DND-41 (cell line): ENCODE results near the gene NCOA3.

ENCODE experiments used
- ATAC-seq: fragments of 200-7000 bp; cut with Tn5 transposase; 3 replicates; pipeline ENCODE4 v1.9.1; 2021; ENCODE audit warnings: low read depth; ENCODE audit not compliant: insufficient read depth
- DNase-seq: peaks from one replicate; pipeline ENCODE4 v3.0.0-alpha.2; 2020
- H2AFZ ChIP-seq: 2 replicates; pipeline ENCODE4 v1.6.0; 2012; ENCODE audit warnings: low read depth, low read length
- H3K27ac ChIP-seq: 2 replicates; pipeline ENCODE4 v1.5.1; 2012; ENCODE audit warnings: low read length, inconsistent platforms
- H3K27me3 ChIP-seq: fragments of 200-600 bp; sonication (generic); 2 replicates; pipeline ENCODE4 v1.6.0; 2012; ENCODE audit warnings: low read length, mild to moderate bottlenecking, inconsistent platforms; ENCODE audit not compliant: insufficient read depth, poor library complexity
- H3K36me3 ChIP-seq: 2 replicates; pipeline ENCODE4 v1.5.1; 2012; ENCODE audit warnings: low read length, inconsistent platforms; ENCODE audit not compliant: insufficient read depth
- H3K4me1 ChIP-seq: 2 replicates; pipeline ENCODE4 v1.5.1; 2012; ENCODE audit warnings: mild to moderate bottlenecking, low read length; ENCODE audit not compliant: insufficient read depth
- H3K4me2 ChIP-seq: 2 replicates; pipeline ENCODE4 v1.6.0; 2012; ENCODE audit warnings: mild to moderate bottlenecking, moderate library complexity, low read length, inconsistent platforms; ENCODE audit not compliant: insufficient read depth
- H3K4me3 ChIP-seq, 2 experiments: fragments of 200-600 bp in 1 of 2; shearing (Covaris generic) in 1 of 2; 2 replicates each; pipeline ENCODE4 v1.5.1; 2012 to 2016; ENCODE audit warnings: inconsistent platforms in 2 of 2, low read length in 2 of 2, mild to moderate bottlenecking in 2 of 2, low read depth in 1 of 2, moderate library complexity in 1 of 2
- H3K79me2 ChIP-seq: 2 replicates; pipeline ENCODE4 v1.6.0; 2012; ENCODE audit warnings: low read length, inconsistent platforms; ENCODE audit not compliant: insufficient read depth
- H3K9ac ChIP-seq: 2 replicates; pipeline ENCODE4 v1.6.0; 2012; ENCODE audit warnings: low read depth, mild to moderate bottlenecking, inconsistent platforms, low read length, moderate library complexity
- H3K9me3 ChIP-seq: 2 replicates; pipeline ENCODE4 v1.5.1; 2012; ENCODE audit warnings: low read length, moderate library complexity, mild to moderate bottlenecking, inconsistent platforms; ENCODE audit not compliant: insufficient read depth, severe bottlenecking
- H4K20me1 ChIP-seq: 2 replicates; pipeline ENCODE4 v1.6.0; 2012; ENCODE audit warnings: low read length; ENCODE audit not compliant: insufficient read depth
- EZH2 ChIP-seq: IDR thresholded peaks from 3 replicates; pipeline ENCODE4 v1.6.1; 2012; ENCODE audit warnings: borderline replicate concordance, low read depth, mild to moderate bottlenecking, moderate library complexity, low read length, inconsistent platforms; ENCODE audit not compliant: severe bottlenecking
- TF ChIP-seq, protein P1 (sequence below): IDR thresholded peaks from 2 replicates; pipeline ENCODE4 v1.5.1; 2012; ENCODE audit warnings: borderline replicate concordance, low read length, moderate library complexity, mild to moderate bottlenecking; ENCODE audit not compliant: poor library complexity, severe bottlenecking; ENCODE audit errors: extremely low read depth

The NCOA3 gene

GRCh38 chr20:47676219-47676721 lies 174.6 kb downstream of the NCOA3 start:
- DNase-seq = no peak
- H3K4me3 ChIP-seq = no peak overlapping the region
- no peaks in the 10 kb centered on the region for H3K36me3 ChIP-seq
- no peak overlapping the region for H2AFZ ChIP-seq
- H3K27ac ChIP-seq = no peak overlapping the region
- H3K4me2 ChIP-seq = no peak overlapping the region
- H3K9ac ChIP-seq = no peak overlapping the region
- H3K79me2 ChIP-seq = no peaks in the 10 kb centered on the region
- H4K20me1 ChIP-seq = no peaks in the 10 kb centered on the region; the same call in 1 of the 2 replicates
- no peaks in the 10 kb centered on the region for H3K4me1 ChIP-seq
- no peaks in the 10 kb centered on the region for H3K9me3 ChIP-seq
- no peak for ATAC-seq
- TF ChIP-seq EZH2 = no peak
- TF ChIP-seq, protein P1, sequence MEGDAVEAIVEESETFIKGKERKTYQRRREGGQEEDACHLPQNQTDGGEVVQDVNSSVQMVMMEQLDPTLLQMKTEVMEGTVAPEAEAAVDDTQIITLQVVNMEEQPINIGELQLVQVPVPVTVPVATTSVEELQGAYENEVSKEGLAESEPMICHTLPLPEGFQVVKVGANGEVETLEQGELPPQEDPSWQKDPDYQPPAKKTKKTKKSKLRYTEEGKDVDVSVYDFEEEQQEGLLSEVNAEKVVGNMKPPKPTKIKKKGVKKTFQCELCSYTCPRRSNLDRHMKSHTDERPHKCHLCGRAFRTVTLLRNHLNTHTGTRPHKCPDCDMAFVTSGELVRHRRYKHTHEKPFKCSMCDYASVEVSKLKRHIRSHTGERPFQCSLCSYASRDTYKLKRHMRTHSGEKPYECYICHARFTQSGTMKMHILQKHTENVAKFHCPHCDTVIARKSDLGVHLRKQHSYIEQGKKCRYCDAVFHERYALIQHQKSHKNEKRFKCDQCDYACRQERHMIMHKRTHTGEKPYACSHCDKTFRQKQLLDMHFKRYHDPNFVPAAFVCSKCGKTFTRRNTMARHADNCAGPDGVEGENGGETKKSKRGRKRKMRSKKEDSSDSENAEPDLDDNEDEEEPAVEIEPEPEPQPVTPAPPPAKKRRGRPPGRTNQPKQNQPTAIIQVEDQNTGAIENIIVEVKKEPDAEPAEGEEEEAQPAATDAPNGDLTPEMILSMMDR = peak; percentile 10
- no peaks in the 10 kb centered on the region for H3K27me3 ChIP-seq

GRCh38 chr20:47676912-47677634 lies 175.4 kb downstream of the NCOA3 start:
- Histone ChIP-seq H4K20me1 (no peaks in the 10 kb centered on the region; the same call in 1 of the 2 replicates), H3K9me3 (no peaks in the 10 kb centered on the region), H3K79me2 (no peaks in the 10 kb centered on the region), H3K27me3 (no peaks in the 10 kb centered on the region), H3K9ac (no peak overlapping the region), H3K36me3 (no peaks in the 10 kb centered on the region), H3K4me2 (no peak overlapping the region), H3K27ac (no peak overlapping the region), H3K4me3 (no peak overlapping the region), H2AFZ (no peak overlapping the region), H3K4me1 (no peaks in the 10 kb centered on the region)
- TF ChIP-seq EZH2 = no peak
- TF ChIP-seq, protein P1 = no peak
- peak; percentile 39 for DNase-seq
- ATAC-seq = 0 out of 3 replicates have a peak, but pooled peaks have one; percentile 53

DNA sequence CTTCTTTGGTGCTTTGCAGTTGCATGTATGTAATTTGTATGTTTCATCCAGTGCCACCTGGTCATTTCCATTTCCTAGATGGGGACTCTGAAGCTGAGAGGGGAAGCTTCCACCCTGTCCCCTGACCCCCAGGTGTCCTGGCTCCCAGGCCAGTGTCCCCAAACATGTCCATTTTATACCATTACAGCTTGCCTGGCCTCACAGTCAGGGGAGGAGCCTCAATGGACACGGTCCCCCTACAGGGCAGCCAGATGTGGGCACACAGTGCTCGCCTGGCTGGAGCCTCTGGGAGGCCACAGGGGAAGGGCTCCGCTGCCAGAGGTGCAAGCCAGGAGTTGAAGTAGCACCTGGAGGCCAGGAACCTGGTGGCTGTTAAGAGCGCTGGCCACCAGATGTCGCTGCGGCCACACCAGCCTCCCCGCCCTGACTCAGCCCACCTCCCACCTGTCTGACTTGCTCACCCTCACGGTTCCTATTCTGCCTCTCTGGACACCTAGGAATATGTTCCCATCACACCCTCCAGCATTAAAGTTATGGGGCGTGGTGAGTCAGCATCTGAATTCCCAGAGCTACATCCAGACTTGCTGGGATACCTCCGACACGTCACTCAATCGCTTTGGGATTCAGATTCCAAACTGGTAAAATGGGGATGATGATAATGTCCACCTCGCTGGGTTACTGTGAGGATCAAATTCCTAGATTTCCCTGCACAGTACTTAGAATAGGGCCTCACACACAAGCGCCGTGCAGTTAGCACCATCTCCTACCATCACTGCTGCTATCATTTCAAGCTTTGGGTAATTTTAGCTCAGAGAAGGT lies 176.2 kb downstream of the NCOA3 start:
- Histone ChIP-seq H4K20me1 (no peaks in the 10 kb centered on the region; the same call in 1 of the 2 replicates), H2AFZ (no peak overlapping the region), H3K9ac (no peak overlapping the region), H3K27ac (no peak overlapping the region), H3K36me3 (no peaks in the 10 kb centered on the region), H3K4me1 (no peaks in the 10 kb centered on the region), H3K4me2 (no peak overlapping the region), H3K4me3 (no peak overlapping the region), H3K79me2 (no peaks in the 10 kb centered on the region), H3K27me3 (no peaks in the 10 kb centered on the region), H3K9me3 (no peaks in the 10 kb centered on the region)
- ATAC-seq (peak; percentile 77; the same call in 2 of the 3 replicates), DNase-seq (peak; percentile 56)
- TF ChIP-seq, protein P1 = peak; percentile 81
- TF ChIP-seq EZH2 = no peak
